Amniotic stem cell (primary cell): ENCODE measurements around the gene ARHGAP42.

ENCODE experiments used
- DNase-seq: peaks from one replicate; lab custom pipeline; 2025; lab: John Stamatoyannopoulos, UW

Gene ARHGAP42

GRCh38 chr11:100681064-100681502 is 6.0 kb upstream of the ARHGAP42 start:
- no peak for DNase-seq

- no peak for DNase-seq
Observed at GRCh38 chr11:100682247-100682969, 4.7 kb upstream of the ARHGAP42 start.

- no peak for DNase-seq
Observed at GRCh38 chr11:100683126-100683525, 4.0 kb upstream of the ARHGAP42 start.

GRCh38 chr11:100684101-100685065 is 2.7 kb upstream of the ARHGAP42 start:
- DNase-seq, result no peak

GRCh38 chr11:100686476-100687053 is 523 bp upstream of the ARHGAP42 start:
- DNase-seq, result no peak

- DNase-seq, result peak; percentile 52
Observed at GRCh38 chr11:100687630-100688395, 725 bp downstream of the ARHGAP42 start.

GRCh38 chr11:100689141-100689540 is 2.1 kb downstream of the ARHGAP42 start:
- DNase-seq, result no peak

GRCh38 chr11:100691896-100692653 is 5.0 kb downstream of the ARHGAP42 start:
- no peak for DNase-seq

- no peak for DNase-seq
Observed at GRCh38 chr11:100695911-100696310, 8.8 kb downstream of the ARHGAP42 start.

- DNase-seq, result no peak
Observed at GRCh38 chr11:100703139-100703538, 16.1 kb downstream of the ARHGAP42 start.

- DNase-seq, result no peak
Observed at GRCh38 chr11:100703801-100704575, 16.9 kb downstream of the ARHGAP42 start.

- DNase-seq, result no peak
Observed at GRCh38 chr11:100705447-100705846, 18.4 kb downstream of the ARHGAP42 start.

- DNase-seq, result no peak
Observed at GRCh38 chr11:100706179-100706578, 19.1 kb downstream of the ARHGAP42 start.

GRCh38 chr11:100709233-100709957 is 22.3 kb downstream of the ARHGAP42 start:
- no peak for DNase-seq

- DNase-seq, result no peak
Observed at GRCh38 chr11:100711984-100712383, 24.9 kb downstream of the ARHGAP42 start.

- no peak for DNase-seq
Observed at GRCh38 chr11:100712583-100712982, 25.5 kb downstream of the ARHGAP42 start.

- no peak for DNase-seq
Observed at GRCh38 chr11:100715165-100715761, 28.2 kb downstream of the ARHGAP42 start.

GRCh38 chr11:100716838-100717237 is 29.8 kb downstream of the ARHGAP42 start:
- DNase-seq, result no peak

GRCh38 chr11:100719362-100719761 is 32.3 kb downstream of the ARHGAP42 start:
- no peak for DNase-seq
